Measurements from ENCODE around the gene PRKCB. TPM values are rescaled to one million over a fixed set of nuclear protein-coding genes. Genes with fewer than 3 reads are reported as not detected.

The PRKCB gene
- total and polyA plus RNA-seq, 2 of the 8 experiments (the other 6 are each of a cell fraction or from before 2014, with no cell fraction given) = 7.1 to 12.1 TPM

DNA sequence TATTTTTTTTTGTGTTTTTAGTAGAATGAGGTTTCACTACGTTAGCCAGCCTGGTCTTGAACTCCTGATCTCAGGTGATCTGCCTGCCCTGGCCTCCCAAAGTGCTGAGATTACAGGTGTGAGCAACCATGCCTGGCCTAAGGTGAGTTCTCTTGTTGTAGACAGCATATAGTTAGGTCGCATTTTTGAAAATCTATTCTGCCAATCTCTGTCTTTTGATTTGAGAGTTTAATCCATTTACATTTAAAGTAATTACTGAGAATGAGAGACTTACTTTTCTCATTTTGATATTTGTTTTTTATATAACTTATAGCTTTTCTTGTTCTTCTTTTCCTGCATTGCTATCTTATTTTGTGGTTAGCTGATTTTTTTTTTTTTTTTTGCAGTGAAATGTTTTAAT, 6.3 kb upstream of the PRKCB start:
- no peak overlapping the region for H2AFZ ChIP-seq (ENCODE audit: low read length)
- TF ChIP-seq TEAD4 (IDR thresholded peaks at IDR 0.05; ENCODE audit: low read depth, low read length) = no peak
- TF ChIP-seq CTBP2 (IDR thresholded peaks at IDR 0.05; ENCODE audit: borderline replicate concordance, insufficient read depth, insufficient read length, low read length) = no peak
- no peak for TF ChIP-seq SAP30 (IDR thresholded peaks at IDR 0.05; ENCODE audit: insufficient read depth, insufficient replicate concordance, low read length)
- TF ChIP-seq BRCA1 (IDR thresholded peaks at IDR 0.05; ENCODE audit: low read depth, low read length) = no peak
- TF ChIP-seq, protein P1, sequence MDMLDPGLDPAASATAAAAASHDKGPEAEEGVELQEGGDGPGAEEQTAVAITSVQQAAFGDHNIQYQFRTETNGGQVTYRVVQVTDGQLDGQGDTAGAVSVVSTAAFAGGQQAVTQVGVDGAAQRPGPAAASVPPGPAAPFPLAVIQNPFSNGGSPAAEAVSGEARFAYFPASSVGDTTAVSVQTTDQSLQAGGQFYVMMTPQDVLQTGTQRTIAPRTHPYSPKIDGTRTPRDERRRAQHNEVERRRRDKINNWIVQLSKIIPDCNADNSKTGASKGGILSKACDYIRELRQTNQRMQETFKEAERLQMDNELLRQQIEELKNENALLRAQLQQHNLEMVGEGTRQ (IDR thresholded peaks at IDR 0.05; ENCODE audit: low read length) = no peak
- no peak for TF ChIP-seq HDAC6 (IDR thresholded peaks at IDR 0.05; ENCODE audit: low read depth, low read length)
- TF ChIP-seq, protein P2, sequence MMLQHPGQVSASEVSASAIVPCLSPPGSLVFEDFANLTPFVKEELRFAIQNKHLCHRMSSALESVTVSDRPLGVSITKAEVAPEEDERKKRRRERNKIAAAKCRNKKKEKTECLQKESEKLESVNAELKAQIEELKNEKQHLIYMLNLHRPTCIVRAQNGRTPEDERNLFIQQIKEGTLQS (IDR thresholded peaks at IDR 0.05; ENCODE audit: insufficient read depth, low read depth, low read length) = no peak
- H3K79me2 ChIP-seq (ENCODE audit: control insufficient read depth in 1 of 2, insufficient read depth in 2 of 2, low read length in 2 of 2) = no peaks in the 10 kb centered on the region
- no peak overlapping the region for H2BK15ac ChIP-seq (ENCODE audit: low read length)
- no peaks in the 10 kb centered on the region; a peak in 1 of 7 replicates for H3K4me1 ChIP-seq (replicated peaks in 1 of 4; ENCODE audit: control insufficient read depth in 3 of 4, insufficient read depth in 4 of 4, low read length in 3 of 4)
- no peak overlapping the region for H2BK120ac ChIP-seq (replicated peaks; ENCODE audit: low read depth, low read length)
- no peak overlapping the region for H3K4me2 ChIP-seq (ENCODE audit: insufficient read depth in 1 of 2, low read depth in 2 of 2, low read length in 2 of 2)
- H4K91ac ChIP-seq (replicated peaks; ENCODE audit: insufficient read length, low read length) = no peak overlapping the region
- ChIA-PET CTCF (ENCODE audit: partially characterized antibody) (interaction anchor here (0.6 to 0.9 kb wide), 2 partner anchors 26 to 112 kb away, joined by 3 to 4 read pairs; no protein-coding TSS in a partner anchor), POLR2A (ENCODE audit: partially characterized antibody) (no interaction called here)
- WGBS, 2 experiments (ENCODE audit: extremely low coverage in 1 of 2, insufficient coverage in 1 of 2, insufficient read length in 1 of 2, insufficient replicate concordance in 2 of 2, low coverage in 1 of 2, low lambda C conversion rate in 2 of 2, missing lambda C conversion rate in 1 of 2) = 86% methylated on average over 2 of the region's 2 CpGs; no CpG with 5 or more reads in 1 of the 2 experiments
- no peak overlapping the region for H2BK20ac ChIP-seq (ENCODE audit: low read length)
- no peak overlapping the region for H2AK5ac ChIP-seq (ENCODE audit: low read depth, low read length)
- H4K8ac ChIP-seq (ENCODE audit: extremely low read depth, insufficient read depth, low read length) = no peak overlapping the region
- no peaks in the 10 kb centered on the region for H3K23me2 ChIP-seq (ENCODE audit: low read depth, low read length)
- no peak overlapping the region for H3K14ac ChIP-seq (ENCODE audit: insufficient read length)
- no peak overlapping the region for H2BK5ac ChIP-seq (ENCODE audit: low read depth, low read length)
- no peak overlapping the region for H2BK12ac ChIP-seq (ENCODE audit: low read depth, low read length)
- no peak for DNase-seq (ENCODE audit: low read depth in 1 of 2, low spot score in 2 of 2)
- no peak overlapping the region for H3K56ac ChIP-seq (replicated peaks; ENCODE audit: insufficient read length, low read depth, low read length)
- no peaks in the 10 kb centered on the region for H3K79me1 ChIP-seq (ENCODE audit: low read depth, low read length)
- no peaks in the 10 kb centered on the region for H3K9me3 ChIP-seq (ENCODE audit: insufficient read depth in 2 of 2, low read depth in 1 of 2, low read length in 1 of 2)
- no peak overlapping the region for H3K4ac ChIP-seq (replicated peaks; ENCODE audit: insufficient read length, low read depth, low read length)
- no peak overlapping the region for H3K27ac ChIP-seq (ENCODE audit: low read depth, low read length)
- peaks cover 0 to 5% (median 2%) of the 10 kb centered on the region in 4 experiments; a peak in 4 of 7 replicates for H3K27me3 ChIP-seq (replicated peaks in 1 of 4; ENCODE audit: control insufficient read depth in 3 of 4, extremely low read depth in 1 of 4, insufficient read depth in 3 of 4, low read length in 3 of 4)
- H4K5ac ChIP-seq (ENCODE audit: insufficient read length, low read depth, low read length) = no peak overlapping the region
- FAIRE-seq = no peak
- no peak overlapping the region for H3K4me3 ChIP-seq (ENCODE audit: extremely low read depth in 1 of 4, insufficient read depth in 2 of 4, low read depth in 3 of 4, low read length in 4 of 4)
- no peak overlapping the region for H3K18ac ChIP-seq (ENCODE audit: extremely low read depth, low read length)
- H3K36me3 ChIP-seq (ENCODE audit: control insufficient read depth in 2 of 4, insufficient read depth in 4 of 4, low read length in 3 of 4) = no peaks in the 10 kb centered on the region
- no peak overlapping the region for H3K9ac ChIP-seq (replicated peaks in 1 of 4; ENCODE audit: extremely low read depth in 1 of 4, low read depth in 3 of 4, low read length in 3 of 4)
- no peaks in the 10 kb centered on the region for H4K20me1 ChIP-seq (replicated peaks in 1 of 2; ENCODE audit: control insufficient read depth in 1 of 2, insufficient read depth in 2 of 2, low read length in 2 of 2)
- H3K23ac ChIP-seq (ENCODE audit: insufficient read length) = no peak overlapping the region
